Neural progenitor cell (in vitro differentiated cells): ENCODE measurements around the gene LOXHD1. TPM values are rescaled to one million over a fixed set of nuclear protein-coding genes. Genes with fewer than 3 reads are reported as not detected.

Experiments used
- DNase-seq: peaks from one replicate; pipeline ENCODE4 v3.0.0-alpha.2; 2016; ENCODE audit warnings: low spot score
- H2AFZ ChIP-seq: fragments of 200-600 bp; sonication (generic); replicated peaks from 2 replicates; pipeline ENCODE4 v1.6.1; 2016; ENCODE audit warnings: antibody characterized with exemption
- H3F3A ChIP-seq: fragments of 200-600 bp; sonication (generic); 2 replicates; pipeline ENCODE4 v1.6.1; 2016; ENCODE audit warnings: antibody characterized with exemption, low read depth
- H3K27ac ChIP-seq: fragments of 200-600 bp; sonication (generic); 2 replicates; pipeline ENCODE4 v1.5.1; 2016; ENCODE audit warnings: mild to moderate bottlenecking
- H3K27me3 ChIP-seq: fragments of 200-600 bp; sonication (generic); 2 replicates; pipeline ENCODE4 v1.6.1; 2016; ENCODE audit warnings: mild to moderate bottlenecking, moderate library complexity
- H3K36me3 ChIP-seq: fragments of 200-600 bp; sonication (generic); 2 replicates; pipeline ENCODE4 v1.5.1; 2016
- H3K4me1 ChIP-seq: fragments of 200-600 bp; sonication (generic); 2 replicates; pipeline ENCODE4 v1.6.1; 2016; ENCODE audit warnings: mixed run types
- H3K4me2 ChIP-seq: fragments of 200-600 bp; sonication (generic); 2 replicates; pipeline ENCODE4 v1.6.1; 2016
- H3K4me3 ChIP-seq: fragments of 200-600 bp; sonication (generic); 2 replicates; pipeline ENCODE4 v1.5.1; 2016
- H3K79me2 ChIP-seq: fragments of 200-600 bp; sonication (generic); 2 replicates; pipeline ENCODE4 v1.6.1; 2016; ENCODE audit warnings: low read depth
- H3K9ac ChIP-seq: fragments of 200-600 bp; sonication (generic); 2 replicates; pipeline ENCODE4 v1.6.1; 2016
- H3K9me3 ChIP-seq: fragments of 200-600 bp; sonication (generic); 2 replicates; pipeline ENCODE4 v1.5.1; 2016; ENCODE audit warnings: low read depth
- H4K20me1 ChIP-seq: fragments of 200-600 bp; sonication (generic); 2 replicates; pipeline ENCODE4 v1.6.1; 2016; ENCODE audit warnings: low read depth
- H3K27ac Mint-ChIP-seq: 3 replicates; pipeline ENCODE4 v1.8.0; 2021; ENCODE audit warnings: mixed read lengths
- H3K27me3 Mint-ChIP-seq: 2 replicates; pipeline ENCODE4 v1.8.0; 2022; ENCODE audit warnings: low read depth, mild to moderate bottlenecking, inconsistent platforms, moderate library complexity, mixed read lengths; ENCODE audit not compliant: insufficient read depth
- H3K36me3 Mint-ChIP-seq: 3 replicates; pipeline ENCODE4 v1.8.0; 2021; ENCODE audit warnings: mixed read lengths
- H3K4me1 Mint-ChIP-seq: 3 replicates; pipeline ENCODE4 v1.8.0; 2021; ENCODE audit warnings: mixed read lengths
- H3K4me3 Mint-ChIP-seq: 3 replicates; pipeline ENCODE4 v1.8.0; 2021; ENCODE audit warnings: mild to moderate bottlenecking, moderate library complexity, mixed read lengths
- H3K9me3 Mint-ChIP-seq: 3 replicates; pipeline ENCODE4 v1.8.0; 2020; ENCODE audit warnings: mixed read lengths
- CTCF ChIP-seq: fragments of 200-600 bp; sonication (generic); IDR thresholded peaks from 2 replicates; pipeline ENCODE4 v1.5.1; 2017; ENCODE audit warnings: antibody characterized with exemption, mild to moderate bottlenecking
- EZH2 ChIP-seq: fragments of 200-600 bp; sonication (generic); IDR thresholded peaks from 2 replicates; pipeline ENCODE4 v1.6.1; 2017; ENCODE audit warnings: antibody characterized with exemption, mild to moderate bottlenecking, moderate library complexity
- EZH2phosphoT487 ChIP-seq: fragments of 200-600 bp; sonication (generic); IDR thresholded peaks from 2 replicates; pipeline ENCODE4 v1.6.1; 2017; ENCODE audit warnings: antibody characterized with exemption
- total RNA-seq: library from RNA; depleted of rRNA; stranded (reverse); fragments of >200 nt; gene quantifications from 2 replicates; pipeline ENCODE4 v1.2.3, GENCODE V29; 2015; ENCODE audit warnings: low replicate concordance

LOXHD1 gene
- total RNA-seq, 1 donor from 2014 or later, result not detected

GRCh38 chr18:46452820-46453219 is 204.2 kb downstream of the LOXHD1 start:
- no peaks in the 10 kb centered on the region for H4K20me1 ChIP-seq
- DNase-seq, result no peak

DNA sequence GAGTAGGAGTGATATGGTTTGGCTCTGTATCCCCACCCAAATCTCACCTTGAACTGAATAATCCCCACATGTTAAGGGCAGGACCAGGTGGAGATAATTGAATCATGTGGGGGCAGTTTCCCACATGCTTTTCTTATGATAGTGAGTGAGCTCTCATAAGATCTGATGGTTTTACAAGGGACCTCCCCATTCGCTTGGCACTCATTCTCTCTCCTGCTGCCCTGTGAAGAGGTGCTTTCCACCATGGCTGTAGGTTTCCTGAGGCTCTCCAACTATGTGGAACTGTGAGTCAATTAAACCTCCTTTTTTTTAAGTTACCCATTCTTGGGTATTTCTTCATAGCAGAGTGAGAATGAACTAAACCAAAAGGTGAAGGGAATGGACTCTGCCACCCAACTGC is 207.5 kb downstream of the LOXHD1 start:
- H3K4me3 Mint-ChIP-seq, result no peak overlapping the region
- peaks cover 34% of the 10 kb centered on the region for H3K36me3 Mint-ChIP-seq
- DNase-seq, result no peak
- Histone ChIP-seq H3F3A (no peaks in the 10 kb centered on the region), H3K79me2 (no peaks in the 10 kb centered on the region), H3K9me3 (peaks cover 8% of the 10 kb centered on the region), H3K9ac (no peak overlapping the region), H3K4me1 (no peaks in the 10 kb centered on the region), H3K36me3 (peaks cover 13% of the 10 kb centered on the region), H3K4me2 (no peak overlapping the region), H3K27me3 (no peaks in the 10 kb centered on the region), H3K4me3 (no peak overlapping the region), H4K20me1 (peaks cover 4% of the 10 kb centered on the region), H3K27ac (no peak overlapping the region), H2AFZ (no peak overlapping the region)
- no peak overlapping the region for H3K27ac Mint-ChIP-seq
- no peaks in the 10 kb centered on the region for H3K27me3 Mint-ChIP-seq
- peaks cover 6% of the 10 kb centered on the region for H3K9me3 Mint-ChIP-seq
- TF ChIP-seq EZH2, result no peak
- TF ChIP-seq EZH2phosphoT487, result no peak
- no peak for TF ChIP-seq CTCF
- peaks cover 13% of the 10 kb centered on the region for H3K4me1 Mint-ChIP-seq

More at GRCh38 chr18:46452820-46453219, 204.2 kb downstream of the LOXHD1 start:
- Mint-ChIP-seq H3K27me3 (no peaks in the 10 kb centered on the region), H3K27ac (no peak overlapping the region), H3K4me3 (no peak overlapping the region), H3K4me1 (peaks cover 9% of the 10 kb centered on the region), H3K9me3 (no peaks in the 10 kb centered on the region), H3K36me3 (peaks cover 33% of the 10 kb centered on the region)
- H3K4me3 ChIP-seq, result no peak overlapping the region
- no peaks in the 10 kb centered on the region for H3K27me3 ChIP-seq
- no peak overlapping the region for H3K4me2 ChIP-seq
- H3K9me3 ChIP-seq, result peaks cover 8% of the 10 kb centered on the region
- TF ChIP-seq EZH2phosphoT487, result no peak
- TF ChIP-seq CTCF, result no peak
- no peak for TF ChIP-seq EZH2
- H3K79me2 ChIP-seq, result no peaks in the 10 kb centered on the region
- H2AFZ ChIP-seq, result no peak overlapping the region
- peaks cover 9% of the 10 kb centered on the region for H3K36me3 ChIP-seq
- H3K9ac ChIP-seq, result no peak overlapping the region
- no peaks in the 10 kb centered on the region for H3F3A ChIP-seq
- H3K27ac ChIP-seq, result no peak overlapping the region
- H3K4me1 ChIP-seq, result peaks cover 2% of the 10 kb centered on the region

GRCh38 chr18:46449033-46449432 is 208.0 kb downstream of the LOXHD1 start:
- H3K4me2 ChIP-seq, result no peak overlapping the region
- peaks cover 4% of the 10 kb centered on the region for H4K20me1 ChIP-seq
- no peak overlapping the region for H3K4me3 ChIP-seq
- no peaks in the 10 kb centered on the region for H3K4me1 ChIP-seq
- Mint-ChIP-seq H3K36me3 (peaks cover 34% of the 10 kb centered on the region), H3K27me3 (no peaks in the 10 kb centered on the region), H3K4me1 (peaks cover 13% of the 10 kb centered on the region), H3K9me3 (peaks cover 6% of the 10 kb centered on the region), H3K4me3 (no peak overlapping the region), H3K27ac (no peak overlapping the region)
- no peaks in the 10 kb centered on the region for H3K79me2 ChIP-seq
- no peaks in the 10 kb centered on the region for H3F3A ChIP-seq
- no peak for DNase-seq
- no peaks in the 10 kb centered on the region for H3K27me3 ChIP-seq
- H3K27ac ChIP-seq, result no peak overlapping the region
- TF ChIP-seq EZH2phosphoT487 (no peak), CTCF (no peak), EZH2 (no peak)
- H3K9ac ChIP-seq, result no peak overlapping the region
- peaks cover 8% of the 10 kb centered on the region for H3K9me3 ChIP-seq
- H2AFZ ChIP-seq, result no peak overlapping the region
- peaks cover 16% of the 10 kb centered on the region for H3K36me3 ChIP-seq
